ENCODE data around the gene ZDHHC16.

ZDHHC16 gene

DNA sequence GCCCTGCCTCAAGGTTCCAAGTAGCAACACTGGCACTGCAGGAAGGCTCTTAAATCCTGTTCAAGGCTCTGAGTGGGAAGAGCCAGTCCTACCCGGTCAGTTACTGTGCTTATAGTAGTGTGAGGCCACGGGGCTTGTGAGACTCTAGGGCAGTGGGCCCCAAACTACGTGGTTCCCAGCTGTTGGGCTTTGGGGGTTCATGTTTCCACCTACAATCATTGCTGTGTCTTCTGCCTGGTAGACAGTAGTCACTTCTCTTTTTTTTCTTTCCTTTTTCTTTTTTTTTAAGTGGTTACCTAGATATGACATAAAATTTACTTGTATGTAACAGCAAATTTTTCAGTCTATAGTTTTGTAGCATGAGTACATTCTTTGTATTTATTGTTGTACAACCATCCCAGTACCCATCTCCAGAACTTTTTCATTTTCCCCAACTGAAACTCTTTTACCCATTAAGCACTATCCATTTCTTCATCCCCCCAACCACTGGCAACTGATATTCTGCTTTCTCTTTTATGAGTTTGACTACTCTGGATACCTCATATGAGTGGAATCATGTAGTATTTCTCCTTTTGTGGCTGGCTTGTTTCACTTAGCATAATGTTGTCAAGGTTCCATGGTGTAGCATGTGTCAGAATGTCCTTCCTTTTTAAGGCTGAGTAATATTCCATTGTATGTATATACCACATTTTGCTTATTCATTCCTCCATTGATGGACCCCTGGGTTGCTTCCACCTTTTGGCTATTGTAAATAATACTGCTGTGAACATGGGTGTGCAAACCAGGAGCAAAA is 60.4 kb downstream of the ZDHHC16 start:
- H3K27ac ChIP-seq: no peak overlapping the region
- TF ChIP-seq ZFX (IDR thresholded peaks at IDR 0.05; ENCODE audit: borderline replicate concordance): no peak
- TF ChIP-seq, protein P1, sequence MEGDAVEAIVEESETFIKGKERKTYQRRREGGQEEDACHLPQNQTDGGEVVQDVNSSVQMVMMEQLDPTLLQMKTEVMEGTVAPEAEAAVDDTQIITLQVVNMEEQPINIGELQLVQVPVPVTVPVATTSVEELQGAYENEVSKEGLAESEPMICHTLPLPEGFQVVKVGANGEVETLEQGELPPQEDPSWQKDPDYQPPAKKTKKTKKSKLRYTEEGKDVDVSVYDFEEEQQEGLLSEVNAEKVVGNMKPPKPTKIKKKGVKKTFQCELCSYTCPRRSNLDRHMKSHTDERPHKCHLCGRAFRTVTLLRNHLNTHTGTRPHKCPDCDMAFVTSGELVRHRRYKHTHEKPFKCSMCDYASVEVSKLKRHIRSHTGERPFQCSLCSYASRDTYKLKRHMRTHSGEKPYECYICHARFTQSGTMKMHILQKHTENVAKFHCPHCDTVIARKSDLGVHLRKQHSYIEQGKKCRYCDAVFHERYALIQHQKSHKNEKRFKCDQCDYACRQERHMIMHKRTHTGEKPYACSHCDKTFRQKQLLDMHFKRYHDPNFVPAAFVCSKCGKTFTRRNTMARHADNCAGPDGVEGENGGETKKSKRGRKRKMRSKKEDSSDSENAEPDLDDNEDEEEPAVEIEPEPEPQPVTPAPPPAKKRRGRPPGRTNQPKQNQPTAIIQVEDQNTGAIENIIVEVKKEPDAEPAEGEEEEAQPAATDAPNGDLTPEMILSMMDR (IDR thresholded peaks at IDR 0.05): no peak
